Neuron (in vitro differentiated cells): ENCODE data around the gene RPL28.
A peak's percentile ranks its signal among the peaks of the same experiment; 100 is the strongest.
"Not testable (repeated sequence)": the region's sequence is repeated elsewhere in the genome, so short reads cannot be mapped to it uniquely, and the experiment has no call there.

Experiments used
- H2AFZ ChIP-seq: one replicate; pipeline ENCODE4 v1.6.1; 2013; ENCODE audit warnings: low read depth, mild to moderate bottlenecking, inconsistent platforms, low read length, moderate library complexity
- H3K27me3 ChIP-seq: one replicate; pipeline ENCODE4 v1.6.1; 2013; ENCODE audit warnings: low read length; ENCODE audit not compliant: insufficient read depth
- H3K36me3 ChIP-seq: one replicate; pipeline ENCODE4 v1.6.1; 2013; ENCODE audit warnings: low read length; ENCODE audit not compliant: insufficient read depth
- H3K4me1 ChIP-seq: one replicate; pipeline ENCODE4 v1.6.1; 2013; ENCODE audit warnings: low read length; ENCODE audit not compliant: insufficient read depth
- H3K4me3 ChIP-seq: 2 replicates; pipeline ENCODE4 v1.5.1; 2013; ENCODE audit warnings: mild to moderate bottlenecking, low read length, moderate library complexity
- H3K9me3 ChIP-seq: one replicate; pipeline ENCODE4 v1.6.1; 2013; ENCODE audit warnings: low read length

Gene RPL28

GRCh38 chr19:55441319-55441691 lies 55.6 kb downstream of the RPL28 start:
- H3K4me3 ChIP-seq = no peak overlapping the region
- peaks cover 57% of the 10 kb centered on the region for H3K27me3 ChIP-seq

GRCh38 chr19:55441692-55442321 lies 56.1 kb downstream of the RPL28 start:
- no peak overlapping the region for H3K4me3 ChIP-seq
- H2AFZ ChIP-seq = no peak overlapping the region
- H3K36me3 ChIP-seq = no peaks in the 10 kb centered on the region
- H3K27me3 ChIP-seq = peaks cover 57% of the 10 kb centered on the region
- H3K9me3 ChIP-seq = no peaks in the 10 kb centered on the region
- H3K4me1 ChIP-seq = peaks cover 22% of the 10 kb centered on the region

More at GRCh38 chr19:55441319-55441691, 55.6 kb downstream of the RPL28 start:
- Histone ChIP-seq H2AFZ (no peak overlapping the region), H3K36me3 (no peaks in the 10 kb centered on the region), H3K4me1 (peaks cover 22% of the 10 kb centered on the region), H3K9me3 (no peaks in the 10 kb centered on the region)

GRCh38 chr19:55442372-55442961 lies 56.7 kb downstream of the RPL28 start:
- H3K27me3 ChIP-seq = peaks cover 57% of the 10 kb centered on the region
- H3K4me1 ChIP-seq = peaks cover 22% of the 10 kb centered on the region
- no peak overlapping the region for H2AFZ ChIP-seq
- H3K4me3 ChIP-seq = no peak overlapping the region
- no peaks in the 10 kb centered on the region for H3K36me3 ChIP-seq
- H3K9me3 ChIP-seq = no peaks in the 10 kb centered on the region

- Histone ChIP-seq H3K36me3 (no peaks in the 10 kb centered on the region), H2AFZ (no peak within 1 kb of the TSS), H3K9me3 (no peaks in the 10 kb centered on the region), H3K4me1 (peaks cover 22% of the 10 kb centered on the region), H3K27me3 (peaks cover 57% of the 10 kb centered on the region), H3K4me3 (no peak within 1 kb of the TSS)
Observed at GRCh38 chr19:55443045-55443823, 57.5 kb downstream of the RPL28 start, which contains the start of gene SHISA7. TSS of gene SHISA7 (minus strand) at chr19:55443300. CDS start at chr19:55442863, 437 bp downstream.

GRCh38 chr19:55443824-55444480 lies 58.2 kb downstream of the RPL28 start:
- peaks cover 56% of the 10 kb centered on the region for H3K27me3 ChIP-seq
- H2AFZ ChIP-seq = no peak overlapping the region
- H3K9me3 ChIP-seq = no peaks in the 10 kb centered on the region
- H3K36me3 ChIP-seq = no peaks in the 10 kb centered on the region
- H3K4me3 ChIP-seq = no peak overlapping the region
- peaks cover 22% of the 10 kb centered on the region for H3K4me1 ChIP-seq

DNA sequence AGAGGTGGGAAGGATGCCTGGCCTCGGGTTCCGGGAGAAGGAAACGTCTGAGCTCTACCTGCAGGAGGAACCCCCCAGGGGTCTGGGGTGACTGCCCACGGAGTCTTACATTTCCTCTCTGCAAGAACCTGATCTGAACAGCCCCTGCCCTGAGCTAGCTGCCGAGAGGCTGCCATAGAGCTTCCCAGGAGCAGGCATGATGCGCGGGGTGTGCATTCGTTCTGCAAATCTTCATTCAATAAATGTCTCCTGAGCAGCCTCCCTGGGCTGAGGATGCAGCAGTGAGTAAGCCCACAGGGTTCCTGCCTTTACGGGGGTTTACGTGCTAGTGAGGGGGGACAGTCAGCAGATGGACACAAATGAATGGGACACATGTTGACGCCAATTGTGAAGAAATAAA lies 58.9 kb downstream of the RPL28 start:
- H3K4me3 ChIP-seq = no peak overlapping the region
- H3K4me1 ChIP-seq = peaks cover 27% of the 10 kb centered on the region
- H3K9me3 ChIP-seq = no peaks in the 10 kb centered on the region
- no peak overlapping the region for H2AFZ ChIP-seq
- peaks cover 50% of the 10 kb centered on the region for H3K27me3 ChIP-seq
- H3K36me3 ChIP-seq = no peaks in the 10 kb centered on the region

DNA sequence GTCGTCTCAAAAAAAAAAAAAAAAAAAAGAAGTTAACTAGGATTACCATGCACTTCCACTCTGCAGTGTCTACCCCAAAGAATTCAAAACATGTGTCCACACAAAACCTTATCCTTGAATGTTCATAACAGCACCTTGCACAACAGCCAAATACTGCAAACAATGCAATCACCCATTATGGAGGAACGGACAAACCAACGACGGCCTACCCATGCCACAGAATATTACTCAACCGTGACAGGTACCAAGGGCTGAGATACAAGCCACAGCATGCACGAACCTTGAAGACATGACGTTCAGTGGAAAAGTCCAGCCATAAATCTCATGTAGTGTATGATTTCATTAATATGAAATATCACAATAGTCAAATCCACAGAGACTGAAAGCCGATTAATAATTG lies 60.3 kb downstream of the RPL28 start:
- peaks cover 37% of the 10 kb centered on the region for H3K27me3 ChIP-seq
- H3K4me3 ChIP-seq = no peak overlapping the region
- no peak overlapping the region for H2AFZ ChIP-seq
- no peaks in the 10 kb centered on the region for H3K36me3 ChIP-seq
- peaks cover 30% of the 10 kb centered on the region for H3K4me1 ChIP-seq
- H3K9me3 ChIP-seq = no peaks in the 10 kb centered on the region

GRCh38 chr19:55447421-55448174 lies 61.9 kb downstream of the RPL28 start:
- Histone ChIP-seq H3K4me1 (peaks cover 30% of the 10 kb centered on the region), H3K9me3 (no peaks in the 10 kb centered on the region), H3K4me3 (no peak overlapping the region), H3K36me3 (no peaks in the 10 kb centered on the region), H3K27me3 (peaks cover 26% of the 10 kb centered on the region), H2AFZ (no peak overlapping the region)

DNA sequence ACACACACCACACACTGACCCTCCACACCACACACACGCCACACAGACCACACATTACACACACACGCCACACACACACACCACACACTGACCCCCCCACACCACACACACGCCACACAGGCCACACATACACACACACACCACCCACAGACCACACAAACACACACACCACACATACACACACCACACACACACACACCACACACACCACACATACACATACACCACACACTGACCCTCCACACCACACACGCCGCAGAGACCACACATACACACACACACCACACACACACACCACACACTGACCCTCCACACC lies 62.4 kb downstream of the RPL28 start:
- H3K4me1 ChIP-seq = peaks cover 27% of the 10 kb centered on the region
- not testable (repeated sequence) for H3K4me3 ChIP-seq, H2AFZ ChIP-seq, H3K36me3 ChIP-seq, H3K9me3 ChIP-seq
- H3K27me3 ChIP-seq = peaks cover 22% of the 10 kb centered on the region

- no peak overlapping the region for H3K4me3 ChIP-seq
- peaks cover 21% of the 10 kb centered on the region for H3K4me1 ChIP-seq
- H3K27me3 ChIP-seq = peaks cover 11% of the 10 kb centered on the region
- H3K9me3 ChIP-seq = no peaks in the 10 kb centered on the region
- H2AFZ ChIP-seq = no peak overlapping the region
- H3K36me3 ChIP-seq = no peaks in the 10 kb centered on the region
Observed at GRCh38 chr19:55449469-55449868, 63.7 kb downstream of the RPL28 start.

GRCh38 chr19:55451163-55451964 lies 65.6 kb downstream of the RPL28 start:
- H2AFZ ChIP-seq = peak overlapping the region; percentile 64
- no peaks in the 10 kb centered on the region for H3K27me3 ChIP-seq
- peaks cover 21% of the 10 kb centered on the region for H3K4me1 ChIP-seq
- H3K36me3 ChIP-seq = peaks cover 2% of the 10 kb centered on the region
- H3K4me3 ChIP-seq = peak overlapping the region; percentile 53
- H3K9me3 ChIP-seq = no peaks in the 10 kb centered on the region
